ENCODE results near the gene IL23A. TPM values are rescaled to one million over a fixed set of nuclear protein-coding genes. Genes with fewer than 3 reads are reported as not detected.

The IL23A gene
- 17.5 and 18.2 TPM in 2 replicates for total RNA-seq (2014; rRNA removed)
- percentile 58 among the genes with signal in this experiment for Bru-seq, nascent RNA
- BruChase-seq, experiment 1, labeled RNA remaining after a 6-hour chase, result percentile 86 among the genes with signal in this experiment
- BruChase-seq, experiment 2, labeled RNA remaining after a 2-hour chase, result percentile 61 among the genes with signal in this experiment
- long read RNA-seq, result 0 reads

GRCh38 chr12:56338308-56339157 lies at the start of gene IL23A:
Gene IL23A, plus strand, starts transcription at chr12:56338884. Its CDS starts 161 bp downstream, at chr12:56339045.
- H3K4me1 ChIP-seq (ENCODE audit: insufficient read depth, low read length), result peaks cover 30% of the 10 kb centered on the region
- POLR2A ChIA-PET (ENCODE audit: unreplicated experiment), result interaction anchor here (0.9 kb wide), 1 partner anchor 22 kb away, joined by 3 read pairs; the partner anchor contains the start of gene STAT2
- H3K27ac ChIP-seq (ENCODE audit: low read length), result peak within 1 kb of the TSS; percentile 81
- H3K4me2 ChIP-seq (ENCODE audit: low read length), result peak within 1 kb of the TSS; percentile 62
- H4K20me1 ChIP-seq (ENCODE audit: low read length), result no peaks in the 10 kb centered on the region
- ATAC-seq, result peak; percentile 27
- peak within 1 kb of the TSS; percentile 17; the same call in 1 of the 2 replicates for H3K4me3 ChIP-seq (ENCODE audit: low read length)
- no peaks in the 10 kb centered on the region for H3F3A ChIP-seq (ENCODE audit: low read length, unreplicated experiment)
- no peaks in the 10 kb centered on the region for H3K9me3 ChIP-seq (ENCODE audit: low read length)
- H3K79me2 ChIP-seq (ENCODE audit: low read length), result no peaks in the 10 kb centered on the region
- DNase-seq, result peak; percentile 88
- CTCF ChIA-PET, result interaction anchor here (0.5 kb wide), 1 partner anchor 118 kb away, joined by 3 read pairs; no protein-coding TSS in a partner anchor
- H2AFZ ChIP-seq (ENCODE audit: low read length), result peak within 1 kb of the TSS; percentile 32
- peaks cover 6% of the 10 kb centered on the region; the same call in 1 of the 2 replicates for H3K36me3 ChIP-seq (ENCODE audit: low read depth, low read length)
- BruUV-seq (replicated peaks), result no TSS peak
- peak within 1 kb of the TSS; percentile 17 for H3K9ac ChIP-seq (ENCODE audit: low read length)
- no peaks in the 10 kb centered on the region for H3K27me3 ChIP-seq (ENCODE audit: low read length)
- intact Hi-C loops (cut with micrococcal nuclease), result no loop called here
- no peaks in the 10 kb centered on the region for H3K9me2 ChIP-seq (replicated peaks; ENCODE audit: low read length)
- TF ChIP-seq EZH2phosphoT487 (IDR thresholded peaks at IDR 0.05; ENCODE audit: borderline replicate concordance, low read length) (no peak), CTCF (conservative IDR thresholded peaks at IDR 0.05; ENCODE audit: low read depth, low read length) (no peak), EZH2 (IDR thresholded peaks at IDR 0.05; ENCODE audit: low read length, unreplicated experiment) (no peak)

DNA sequence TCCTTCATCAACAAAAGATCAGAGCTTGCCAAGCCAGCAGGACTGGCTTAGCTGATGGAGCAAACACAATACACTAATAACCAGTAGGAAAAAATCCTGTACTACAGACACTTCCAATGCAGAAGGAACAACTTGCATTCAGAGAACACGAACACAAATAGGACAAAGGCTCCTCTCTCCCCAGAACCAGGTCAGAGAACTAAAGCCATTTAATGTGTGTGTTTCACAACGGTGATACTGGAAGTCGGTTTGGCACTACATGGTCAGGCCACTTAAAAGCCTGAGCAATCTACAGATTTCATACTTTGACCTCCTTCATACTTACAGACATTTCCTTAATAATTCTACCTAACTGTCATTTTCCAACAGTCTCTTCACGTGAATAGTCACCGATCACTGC lies 44.9 kb upstream of the IL23A start:
- Histone ChIP-seq H3K4me2 (ENCODE audit: low read length) (no peak overlapping the region), H4K20me1 (ENCODE audit: low read length) (peaks cover 33% of the 10 kb centered on the region), H3F3A (ENCODE audit: low read length, unreplicated experiment) (no peaks in the 10 kb centered on the region), H3K4me1 (ENCODE audit: insufficient read depth, low read length) (peaks cover 51% of the 10 kb centered on the region), H3K9me3 (ENCODE audit: low read length) (no peaks in the 10 kb centered on the region), H3K9ac (ENCODE audit: low read length) (no peak overlapping the region), H3K9me2 (replicated peaks; ENCODE audit: low read length) (no peaks in the 10 kb centered on the region), H3K36me3 (ENCODE audit: low read depth, low read length) (peaks cover 30% of the 10 kb centered on the region), H3K27me3 (ENCODE audit: low read length) (no peaks in the 10 kb centered on the region), H3K27ac (ENCODE audit: low read length) (no peak overlapping the region), H3K79me2 (ENCODE audit: low read length) (peaks cover 90% of the 10 kb centered on the region), H2AFZ (ENCODE audit: low read length) (no peak overlapping the region), H3K4me3 (ENCODE audit: low read length) (no peak overlapping the region)
- no peak for TF ChIP-seq EZH2phosphoT487 (IDR thresholded peaks at IDR 0.05; ENCODE audit: borderline replicate concordance, low read length)
- no peak for TF ChIP-seq EZH2 (IDR thresholded peaks at IDR 0.05; ENCODE audit: low read length, unreplicated experiment)
- TF ChIP-seq CTCF (conservative IDR thresholded peaks at IDR 0.05; ENCODE audit: low read depth, low read length), result no peak
- ChIA-PET CTCF (no interaction called here), POLR2A (ENCODE audit: unreplicated experiment) (no interaction called here)
- intact Hi-C loops (cut with micrococcal nuclease), result no loop called here
- no peak for ATAC-seq
- no TSS peak for BruUV-seq (replicated peaks)
- DNase-seq, result no peak

Data from PC-3 (cell line).